Mesothelial cell of epicardium (in vitro differentiated cells): ENCODE measurements around the gene PSMG3. TPM values are rescaled to one million over a fixed set of nuclear protein-coding genes. Genes with fewer than 3 reads are reported as not detected.
A peak's percentile ranks its signal among the peaks of the same experiment; 100 is the strongest.

Experiments used
- DNase-seq, 2 experiments: peaks; one replicate each; pipeline ENCODE4 v3.0.0; 2021; ENCODE audit warnings: low spot score in 2 of 2; ENCODE audit not compliant: unreplicated experiment in 2 of 2
- H3K27ac Mint-ChIP-seq: 2 replicates; pipeline ENCODE4 v1.8.0; 2021; ENCODE audit warnings: mixed read lengths
- H3K27me3 Mint-ChIP-seq: 2 replicates; pipeline ENCODE4 v1.8.0; 2021; ENCODE audit warnings: low read depth, mixed read lengths
- H3K36me3 Mint-ChIP-seq: 2 replicates; pipeline ENCODE4 v1.8.0; 2021; ENCODE audit warnings: mixed read lengths
- H3K4me1 Mint-ChIP-seq: 2 replicates; pipeline ENCODE4 v1.8.0; 2021; ENCODE audit warnings: mixed read lengths
- H3K4me3 Mint-ChIP-seq: 2 replicates; pipeline ENCODE4 v1.8.0; 2021; ENCODE audit warnings: mild to moderate bottlenecking, moderate library complexity, mixed read lengths
- H3K9me3 Mint-ChIP-seq: 2 replicates; pipeline ENCODE4 v1.8.0; 2021; ENCODE audit warnings: mixed read lengths
- CTCF ChIP-seq: fragments of 200-600 bp; sonication (generic); IDR thresholded peaks from one replicate; pipeline ENCODE4 v1.5.0; 2021; ENCODE audit warnings: antibody characterized with exemption; ENCODE audit not compliant: unreplicated experiment
- total RNA-seq: library from RNA; stranded (reverse); gene quantifications from 3 replicates; pipeline ENCODE4 v1.2.1, GENCODE V29; 2021

The PSMG3 gene
- total RNA-seq, 1 donor from 2014 or later: 31.0 TPM

DNA sequence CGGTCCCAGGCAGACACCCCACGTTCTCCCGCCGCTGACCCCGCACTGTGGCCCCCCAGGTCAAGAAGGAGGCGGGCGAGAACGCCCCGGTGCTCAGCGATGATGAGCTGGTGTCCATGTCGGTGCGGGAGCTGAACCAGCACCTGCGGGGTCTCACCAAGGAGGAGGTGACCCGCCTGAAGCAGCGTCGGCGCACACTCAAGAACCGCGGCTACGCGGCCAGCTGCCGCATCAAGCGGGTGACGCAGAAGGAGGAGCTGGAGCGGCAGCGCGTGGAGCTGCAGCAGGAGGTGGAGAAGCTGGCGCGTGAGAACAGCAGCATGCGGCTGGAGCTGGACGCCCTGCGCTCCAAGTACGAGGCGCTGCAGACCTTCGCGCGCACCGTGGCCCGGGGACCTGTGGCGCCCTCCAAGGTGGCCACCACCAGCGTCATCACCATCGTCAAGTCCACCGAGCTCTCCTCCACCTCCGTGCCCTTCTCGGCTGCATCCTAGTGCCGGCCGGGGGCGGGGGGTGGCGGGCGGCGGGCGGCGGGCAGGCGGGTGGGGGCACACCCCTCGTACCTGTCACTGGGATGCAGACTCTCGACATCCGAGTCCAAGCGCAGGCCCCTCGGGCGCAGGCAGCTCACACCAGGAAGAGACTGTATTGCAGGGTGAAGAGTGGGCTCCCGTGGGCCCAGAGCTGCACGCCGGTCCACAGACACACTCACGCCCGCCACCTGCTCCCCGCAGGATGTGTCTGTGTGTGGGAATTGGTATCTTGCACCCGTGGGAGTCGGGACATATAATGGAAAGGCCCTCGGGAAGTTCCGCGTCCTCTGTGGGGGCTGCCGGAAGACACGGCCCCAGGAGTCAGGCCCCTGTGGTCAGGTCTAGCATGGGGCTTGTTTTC is 29.7 kb downstream of the PSMG3 start:
- H3K27me3 Mint-ChIP-seq: no peaks in the 10 kb centered on the region
- no peak for TF ChIP-seq CTCF

DNA sequence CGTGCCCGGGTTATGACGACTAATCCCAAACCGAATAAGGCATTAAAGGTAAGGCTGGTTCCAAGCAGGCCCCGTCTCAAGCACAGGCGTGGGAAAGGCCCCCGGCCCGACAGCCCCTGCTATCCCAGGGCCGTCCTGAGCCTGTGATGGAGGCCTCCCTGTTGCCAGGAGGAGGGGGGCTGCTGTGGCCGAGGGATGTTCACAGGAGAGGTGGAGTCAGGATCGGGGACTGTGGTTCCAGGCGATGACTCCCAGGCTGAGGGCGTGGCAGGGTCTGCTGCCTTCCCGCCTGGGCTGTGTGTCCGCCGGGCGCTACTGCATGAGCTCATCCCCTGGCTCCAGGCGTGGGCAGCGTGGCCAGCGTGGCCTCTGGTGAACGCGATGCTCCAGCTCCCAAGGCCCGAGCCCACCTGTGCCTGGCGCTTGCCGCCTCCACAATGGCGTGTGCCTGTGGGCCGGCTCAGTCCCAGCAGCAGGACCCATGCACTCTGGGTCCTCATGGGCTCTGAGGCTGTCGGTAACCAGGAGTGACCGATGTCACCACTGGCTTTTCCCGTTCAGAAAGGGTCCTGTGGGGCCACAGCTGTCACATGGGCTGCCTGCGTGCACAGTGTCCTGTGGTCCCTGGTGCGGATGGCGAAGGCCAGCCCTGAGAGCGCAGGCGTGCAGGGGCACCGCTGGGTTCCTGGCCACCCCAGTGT is 30.5 kb downstream of the PSMG3 start:
- Mint-ChIP-seq H3K9me3 (no peaks in the 10 kb centered on the region), H3K27me3 (no peaks in the 10 kb centered on the region), H3K27ac (peak overlapping the region; percentile 90), H3K4me1 (peaks cover 30% of the 10 kb centered on the region), H3K4me3 (peak overlapping the region; percentile 48), H3K36me3 (peaks cover 5% of the 10 kb centered on the region)
- no peak for DNase-seq
- TF ChIP-seq CTCF: no peak

More for the DNA sequence above, 29.7 kb downstream of the PSMG3 start:
- H3K4me1 Mint-ChIP-seq: peaks cover 25% of the 10 kb centered on the region
- H3K9me3 Mint-ChIP-seq: no peaks in the 10 kb centered on the region
- no peak for DNase-seq
- peak overlapping the region; percentile 53 for H3K27ac Mint-ChIP-seq
- no peak overlapping the region for H3K4me3 Mint-ChIP-seq
- peaks cover 5% of the 10 kb centered on the region for H3K36me3 Mint-ChIP-seq

DNA sequence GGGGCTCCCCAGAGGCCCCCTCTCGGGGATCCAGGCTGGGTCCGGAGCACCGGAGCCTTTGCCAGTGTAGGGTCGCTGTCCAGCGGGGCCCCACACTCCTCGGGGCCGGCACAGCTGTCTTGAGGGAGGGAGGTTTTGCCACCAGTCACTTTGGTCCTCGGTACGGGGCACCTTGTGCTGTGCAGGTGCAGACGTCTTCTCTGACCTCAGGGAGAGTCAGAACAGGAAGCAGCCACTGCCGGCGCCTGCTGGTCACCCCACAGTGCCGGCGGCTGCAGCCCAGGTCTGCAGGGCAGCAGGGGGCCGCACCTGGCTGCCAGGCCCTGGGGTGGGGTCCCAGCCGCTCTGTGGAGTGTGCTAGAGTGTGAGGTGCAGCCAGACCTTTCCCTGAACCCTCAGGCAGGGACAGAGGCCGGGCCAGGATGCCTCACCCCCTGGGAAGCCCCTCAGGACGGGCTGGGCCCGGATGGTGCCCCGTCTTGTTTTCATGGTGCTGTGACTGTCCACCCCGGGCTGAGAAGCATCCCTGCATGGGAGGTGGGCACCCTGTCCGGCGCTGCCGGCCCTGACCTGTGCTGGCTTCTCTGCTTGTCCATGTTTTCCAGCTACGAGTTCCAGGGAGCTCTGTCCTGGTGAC is 31.2 kb downstream of the PSMG3 start:
- peak overlapping the region; percentile 90 for H3K27ac Mint-ChIP-seq
- TF ChIP-seq CTCF: no peak
- peak overlapping the region; percentile 48 for H3K4me3 Mint-ChIP-seq
- H3K9me3 Mint-ChIP-seq: no peaks in the 10 kb centered on the region
- H3K27me3 Mint-ChIP-seq: no peaks in the 10 kb centered on the region
- H3K4me1 Mint-ChIP-seq: peaks cover 33% of the 10 kb centered on the region
- H3K36me3 Mint-ChIP-seq: peaks cover 5% of the 10 kb centered on the region
- no peak for DNase-seq

DNA sequence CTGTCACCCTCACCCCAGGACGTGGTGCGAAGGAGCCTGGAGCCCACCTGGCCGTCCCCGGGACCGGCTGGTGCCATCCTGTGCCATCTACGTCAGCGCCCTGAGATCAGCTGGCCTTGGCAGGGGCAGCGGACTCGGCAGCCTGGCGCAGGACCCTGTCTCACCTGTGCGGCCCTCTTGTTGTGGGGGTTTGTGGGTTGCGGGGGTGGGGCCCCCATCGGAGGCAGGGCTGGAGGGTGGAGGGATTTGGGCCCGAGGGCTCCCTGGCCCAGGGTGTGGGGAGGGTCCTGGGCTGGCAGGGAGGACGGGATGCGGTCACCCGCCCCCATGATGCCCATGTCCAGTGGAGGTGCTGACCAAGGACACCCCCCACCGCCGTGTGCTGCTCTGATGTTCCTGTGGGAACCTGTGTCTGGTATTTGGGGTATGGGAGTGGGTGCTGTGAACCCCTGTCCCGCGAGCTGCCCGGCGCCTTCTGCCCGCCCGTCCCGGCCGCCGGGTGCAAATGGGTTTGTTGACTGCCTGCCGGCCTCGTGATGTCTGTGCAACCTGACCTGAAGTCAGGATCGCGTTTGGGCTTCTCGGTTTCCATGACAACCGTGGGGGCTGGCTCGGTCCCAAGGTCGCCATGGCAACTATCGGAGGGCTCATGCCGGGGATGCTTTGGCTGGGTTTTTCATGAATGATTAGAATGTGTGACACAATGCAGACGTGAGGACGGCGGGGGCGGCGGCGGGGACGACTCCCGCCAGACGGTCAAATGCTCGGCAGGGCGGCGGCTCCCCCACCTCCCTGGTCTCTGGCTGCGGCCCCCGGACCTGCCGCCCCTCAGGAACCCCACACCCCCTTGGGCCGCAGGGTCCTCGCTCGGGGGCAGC is 32.1 kb downstream of the PSMG3 start:
- peak; percentile 85 to 99 for DNase-seq
- no peaks in the 10 kb centered on the region for H3K9me3 Mint-ChIP-seq

More for the DNA sequence above, 32.1 kb downstream of the PSMG3 start:
- H3K27me3 Mint-ChIP-seq: no peaks in the 10 kb centered on the region
- H3K4me1 Mint-ChIP-seq: peaks cover 42% of the 10 kb centered on the region
- peak overlapping the region; percentile 100 for H3K27ac Mint-ChIP-seq
- peaks cover 3% of the 10 kb centered on the region for H3K36me3 Mint-ChIP-seq
- no peak for TF ChIP-seq CTCF
- peak overlapping the region; percentile 71 for H3K4me3 Mint-ChIP-seq
